Mesodermal cell (in vitro differentiated cells): ENCODE data around the gene ARF4.

Experiments
- H3K27ac ChIP-seq: 2 replicates; pipeline ENCODE4 v1.7.0; 2013; ENCODE audit warnings: mild to moderate bottlenecking, low read depth, low read length, moderate library complexity; ENCODE audit not compliant: severe bottlenecking
- H3K36me3 ChIP-seq: 2 replicates; pipeline ENCODE4 v1.7.1; 2013; ENCODE audit warnings: mild to moderate bottlenecking, low read length, moderate library complexity; ENCODE audit not compliant: control insufficient read depth, insufficient read depth
- H3K4me1 ChIP-seq: one replicate; pipeline ENCODE4 v1.7.1; 2013; ENCODE audit warnings: mild to moderate bottlenecking, low read length; ENCODE audit not compliant: insufficient read depth, control insufficient read depth, poor library complexity, severe bottlenecking
- H3K4me3 ChIP-seq: 2 replicates; pipeline ENCODE4 v1.7.0; 2013; ENCODE audit warnings: low read length, control low read depth, mild to moderate bottlenecking; ENCODE audit not compliant: insufficient read depth, poor library complexity, severe bottlenecking; ENCODE audit errors: extremely low read depth
- H3K9me3 ChIP-seq: 2 replicates; pipeline ENCODE4 v1.7.1; 2013; ENCODE audit warnings: mild to moderate bottlenecking, low read length, moderate library complexity; ENCODE audit not compliant: control insufficient read depth
- WGBS, 2 experiments: methylation state at CpG; one replicate each; pipeline ENCODE4 v1.1.5; 2013; ENCODE audit warnings: missing lambda C conversion rate in 2 of 2; ENCODE audit not compliant: insufficient coverage in 2 of 2; 5-methylcytosine and 5-hydroxymethylcytosine counted together

Gene ARF4

GRCh38 chr3:57582474-57583168 is 14.5 kb downstream of the ARF4 start:
- Histone ChIP-seq H3K27ac (no peak overlapping the region), H3K9me3 (no peaks in the 10 kb centered on the region), H3K4me3 (no peak overlapping the region), H3K4me1 (no peaks in the 10 kb centered on the region), H3K36me3 (peaks cover 90% of the 10 kb centered on the region)
- WGBS, 2 experiments, result 82 to 100% methylated on average over 2 to 3 of the region's 7 CpGs

DNA sequence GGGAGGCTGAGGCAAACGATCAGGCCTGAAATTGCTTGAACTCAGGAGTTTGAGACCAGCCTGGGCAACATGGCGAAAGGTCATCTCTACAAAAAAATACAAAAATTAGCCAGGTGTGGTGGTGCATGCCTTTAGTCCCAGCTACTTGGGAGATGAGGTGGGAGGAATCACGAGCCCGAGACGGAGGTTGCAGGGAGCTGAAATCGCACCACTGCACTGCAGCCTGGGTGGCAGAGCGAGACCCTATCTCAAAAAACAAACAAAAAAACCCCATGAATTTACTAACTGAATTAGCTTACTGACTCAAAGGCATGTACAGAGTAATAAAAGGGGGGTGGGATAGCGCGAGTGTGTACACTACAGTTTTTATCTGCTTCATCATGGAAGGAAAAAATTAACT is 19.3 kb downstream of the ARF4 start:
- H3K36me3 ChIP-seq, result peaks cover 96% of the 10 kb centered on the region
- no peak overlapping the region for H3K27ac ChIP-seq
- H3K4me1 ChIP-seq, result no peaks in the 10 kb centered on the region
- H3K9me3 ChIP-seq, result no peaks in the 10 kb centered on the region
- no peak overlapping the region for H3K4me3 ChIP-seq
- WGBS, 2 experiments, result 85 to 98% methylated on average over 4 to 5 of the region's 9 CpGs

DNA sequence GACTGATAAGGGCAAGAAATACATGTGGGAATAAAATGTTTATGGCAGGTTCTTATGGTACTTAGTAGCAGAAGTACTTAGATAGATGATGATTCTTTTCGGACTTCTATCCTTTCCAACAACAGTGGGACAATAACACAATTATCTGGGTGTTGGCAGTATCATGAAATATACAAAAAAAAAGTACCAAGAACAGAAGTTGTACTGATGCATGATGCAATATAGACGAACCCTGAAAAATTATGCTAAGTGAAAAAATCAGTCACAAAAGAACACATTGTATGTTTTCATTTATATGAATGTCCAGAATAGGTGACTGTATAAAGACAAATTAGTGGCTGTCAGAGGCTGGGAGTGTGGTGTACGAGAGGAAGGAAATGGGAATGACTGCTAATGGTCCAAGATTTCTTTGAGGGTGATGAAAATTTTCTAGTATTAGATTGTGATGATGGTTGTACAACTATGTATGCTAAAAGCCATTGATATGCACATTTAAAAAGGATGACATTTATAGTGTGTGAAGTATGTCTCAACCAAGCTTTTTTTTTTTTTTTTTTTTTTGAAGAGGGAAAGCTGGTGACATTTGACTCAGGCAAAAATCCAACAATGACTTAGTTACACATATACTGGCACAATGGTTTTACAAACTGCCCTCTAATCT is 21.0 kb downstream of the ARF4 start:
- WGBS, 2 experiments, result 86 to 94% methylated on average over 1 of the region's 3 CpGs
- peaks cover 96% of the 10 kb centered on the region for H3K36me3 ChIP-seq

DNA sequence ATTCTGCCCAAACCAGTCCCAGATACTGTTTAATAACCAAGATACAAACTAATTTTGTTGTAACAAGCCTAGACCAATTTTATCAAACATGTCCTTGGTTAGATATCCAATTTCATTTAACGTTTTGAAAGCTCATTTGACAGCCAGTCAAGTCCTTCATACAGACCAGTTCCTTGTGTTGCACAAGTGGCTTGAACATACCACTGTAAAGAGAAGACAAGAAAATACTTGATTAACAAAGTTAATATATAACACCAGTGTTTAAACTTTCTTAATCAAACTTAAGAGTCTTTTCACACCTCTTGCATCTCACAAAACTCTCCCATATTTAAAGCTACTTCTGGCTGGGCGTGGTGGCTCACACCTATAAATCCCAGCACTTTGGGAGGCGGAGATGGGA is 25.0 kb downstream of the ARF4 start:
- Histone ChIP-seq H3K4me3 (no peak overlapping the region), H3K36me3 (peaks cover 90% of the 10 kb centered on the region), H3K27ac (no peak overlapping the region), H3K9me3 (no peaks in the 10 kb centered on the region), H3K4me1 (no peaks in the 10 kb centered on the region)
- WGBS, 2 experiments, result 100% methylated on average over 1 of the region's 3 CpGs; no CpG with 5 or more reads in 1 of the 2 experiments

More for the DNA sequence above, 21.0 kb downstream of the ARF4 start:
- H3K9me3 ChIP-seq, result no peaks in the 10 kb centered on the region
- H3K4me1 ChIP-seq, result no peaks in the 10 kb centered on the region
- no peak overlapping the region for H3K27ac ChIP-seq
- H3K4me3 ChIP-seq, result no peak overlapping the region

- H3K9me3 ChIP-seq, result no peaks in the 10 kb centered on the region
- peaks cover 88% of the 10 kb centered on the region for H3K36me3 ChIP-seq
- WGBS, 2 experiments, result 100% methylated on average over 1 of the region's 2 CpGs
- H3K4me1 ChIP-seq, result no peaks in the 10 kb centered on the region
- H3K27ac ChIP-seq, result no peak overlapping the region
- no peak overlapping the region for H3K4me3 ChIP-seq
Observed at GRCh38 chr3:57570878-57571277, 26.3 kb downstream of the ARF4 start.

DNA sequence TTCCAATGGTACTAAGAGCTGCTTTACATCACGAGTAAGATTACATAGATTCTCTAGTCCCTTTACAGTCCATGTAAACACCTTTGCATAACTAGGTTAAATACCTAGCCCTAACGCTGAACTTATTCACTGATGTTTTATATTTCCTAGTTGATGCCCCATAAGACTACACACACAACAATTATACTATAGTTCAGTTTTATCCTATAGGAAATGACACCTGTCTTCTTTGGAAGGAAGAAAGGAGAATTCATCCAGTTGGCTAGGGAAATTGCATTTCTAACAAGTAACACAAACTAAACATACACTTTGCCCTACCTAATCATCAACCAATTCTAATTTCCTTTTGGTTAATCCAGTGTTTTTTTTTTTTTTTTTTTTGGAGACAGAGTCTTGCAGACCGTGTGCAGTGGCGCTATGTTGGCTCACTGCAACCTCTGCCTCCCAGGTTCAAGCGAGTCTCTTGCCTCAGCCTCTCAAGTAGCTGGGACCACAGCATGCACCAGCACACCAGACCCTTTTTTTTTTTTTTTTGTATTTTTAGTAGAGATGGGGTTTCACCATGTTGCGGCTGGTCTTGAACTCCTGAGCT is 27.2 kb downstream of the ARF4 start:
- peaks cover 88% of the 10 kb centered on the region for H3K36me3 ChIP-seq
- 80 to 100% methylated on average over 1 of the region's 6 CpGs for WGBS, 2 experiments
- no peak overlapping the region for H3K4me3 ChIP-seq
- no peak overlapping the region for H3K27ac ChIP-seq
- H3K4me1 ChIP-seq, result no peaks in the 10 kb centered on the region
- no peaks in the 10 kb centered on the region for H3K9me3 ChIP-seq

GRCh38 chr3:57559526-57559925 is 37.6 kb downstream of the ARF4 start:
- WGBS, 2 experiments, result no CpG with 5 or more reads among the region's 1 CpG
- Histone ChIP-seq H3K27ac (no peak overlapping the region), H3K36me3 (peaks cover 23% of the 10 kb centered on the region), H3K4me3 (no peak overlapping the region), H3K4me1 (no peaks in the 10 kb centered on the region), H3K9me3 (no peaks in the 10 kb centered on the region)

- Histone ChIP-seq H3K4me3 (peak overlapping the region; percentile 65), H3K9me3 (no peaks in the 10 kb centered on the region), H3K27ac (no peak overlapping the region), H3K36me3 (peaks cover 12% of the 10 kb centered on the region), H3K4me1 (no peaks in the 10 kb centered on the region)
- 15 to 17% methylated on average over 28 of the region's 29 CpGs for WGBS, 2 experiments
Observed at GRCh38 chr3:57557085-57557537, 40.0 kb downstream of the ARF4 start.

- WGBS, 2 experiments, result 5 to 8% methylated on average over 46 to 52 of the region's 54 CpGs
- no peaks in the 10 kb centered on the region for H3K4me1 ChIP-seq
- peak overlapping the region; percentile 75 for H3K27ac ChIP-seq
- no peaks in the 10 kb centered on the region for H3K9me3 ChIP-seq
- H3K4me3 ChIP-seq, result peak overlapping the region; percentile 65
- peaks cover 12% of the 10 kb centered on the region for H3K36me3 ChIP-seq
Observed at GRCh38 chr3:57556459-57557084, 40.6 kb downstream of the ARF4 start.

DNA sequence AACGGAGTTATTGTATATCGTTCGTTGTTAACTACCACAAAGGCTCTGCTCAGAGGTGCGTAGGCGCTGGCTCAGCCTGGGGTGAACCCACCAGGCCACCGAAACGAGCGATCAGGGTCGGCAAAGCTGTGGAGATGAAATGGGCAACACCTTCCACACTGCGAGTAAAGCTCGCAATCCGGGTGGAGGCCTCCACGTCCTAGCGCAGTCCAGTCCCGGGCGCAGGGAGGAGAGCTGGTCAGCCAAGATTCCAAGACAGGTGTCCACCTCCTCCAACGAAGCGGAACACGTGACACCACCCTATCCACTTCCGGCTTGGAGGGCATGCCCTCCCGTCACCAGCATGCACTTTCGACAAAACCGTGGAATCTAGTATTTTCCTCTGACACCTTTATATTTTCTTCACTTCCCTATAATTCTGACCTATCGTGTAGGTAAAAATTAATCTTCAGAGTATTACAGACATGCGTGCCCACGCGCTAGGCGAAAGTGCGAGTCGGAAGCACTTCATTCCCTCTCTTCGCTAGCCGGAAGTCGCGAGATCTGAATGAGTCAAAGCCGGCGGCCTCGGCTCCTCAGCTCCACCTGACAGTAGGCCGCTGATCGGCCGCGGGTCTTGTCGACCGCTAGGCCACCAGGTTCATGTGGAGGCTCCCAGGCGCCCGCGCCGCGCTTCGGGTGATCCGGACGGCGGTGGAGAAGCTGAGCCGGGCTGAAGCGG is 41.2 kb downstream of the ARF4 start, which contains the start of gene PDE12:
TSS of gene PDE12 (plus strand) at position 537 of the 721 bp plus-strand sequence. CDS start at position 643, 106 bp downstream.
- H3K27ac ChIP-seq, result peak within 1 kb of the TSS; percentile 75

More for the DNA sequence above, 41.2 kb downstream of the ARF4 start, which contains the start of gene PDE12:
- Histone ChIP-seq H3K9me3 (no peaks in the 10 kb centered on the region), H3K36me3 (peaks cover 12% of the 10 kb centered on the region), H3K4me1 (no peaks in the 10 kb centered on the region), H3K4me3 (peak within 1 kb of the TSS; percentile 65)
- 16 to 17% methylated on average over 49 to 54 of the region's 54 CpGs for WGBS, 2 experiments
